LNCAP (cell line): ENCODE results near the gene NECTIN4.

ENCODE experiments used
- TF ChIP-seq, protein P1 (sequence below): fragments of 450-650 bp; IDR thresholded peaks from 2 replicates; pipeline ENCODE4 v1.5.1; 2017; ENCODE audit warnings: mild to moderate bottlenecking

NECTIN4 gene

DNA sequence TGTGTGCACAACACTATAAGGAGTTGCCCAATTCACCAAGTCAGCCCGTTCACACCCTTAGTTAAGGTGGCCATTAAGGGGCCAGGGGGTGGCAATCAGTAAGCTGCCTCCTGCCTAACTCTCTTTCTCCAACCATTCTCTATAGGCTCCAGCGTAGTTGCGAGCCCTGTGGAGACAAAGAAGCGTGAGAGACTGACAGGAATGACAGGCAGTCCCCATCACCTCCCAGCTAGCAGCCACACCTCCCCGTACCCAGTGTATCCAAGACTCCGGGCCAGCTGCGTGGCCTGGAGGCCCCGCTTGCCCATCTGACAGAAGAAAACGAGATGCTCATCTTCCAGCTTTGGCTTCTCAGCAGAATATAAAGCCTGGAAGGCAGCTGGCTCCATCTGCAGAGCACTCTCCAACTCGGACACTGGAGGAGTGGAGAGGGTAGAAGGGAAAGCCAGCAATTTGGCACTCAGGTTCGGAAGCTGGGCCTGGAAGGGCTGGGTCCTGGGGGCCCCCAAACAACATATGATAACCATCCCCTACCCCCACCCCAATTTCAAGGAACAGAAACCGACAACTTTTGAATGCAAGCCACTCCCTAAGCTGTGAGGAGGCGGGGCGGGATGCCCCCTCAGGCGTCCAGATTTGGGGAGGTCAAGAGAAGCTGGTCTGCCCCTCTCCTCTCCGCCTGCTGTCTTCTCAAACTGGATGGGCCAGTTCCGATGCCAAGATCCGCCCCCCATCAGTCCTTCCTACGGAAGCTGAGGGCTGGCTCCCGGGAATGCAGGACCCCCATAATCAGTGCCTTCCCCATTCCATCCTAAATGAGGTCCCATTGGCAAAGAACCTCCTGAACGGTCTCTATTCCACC lies 51.5 kb downstream of the NECTIN4 start:
- TF ChIP-seq, protein P1, sequence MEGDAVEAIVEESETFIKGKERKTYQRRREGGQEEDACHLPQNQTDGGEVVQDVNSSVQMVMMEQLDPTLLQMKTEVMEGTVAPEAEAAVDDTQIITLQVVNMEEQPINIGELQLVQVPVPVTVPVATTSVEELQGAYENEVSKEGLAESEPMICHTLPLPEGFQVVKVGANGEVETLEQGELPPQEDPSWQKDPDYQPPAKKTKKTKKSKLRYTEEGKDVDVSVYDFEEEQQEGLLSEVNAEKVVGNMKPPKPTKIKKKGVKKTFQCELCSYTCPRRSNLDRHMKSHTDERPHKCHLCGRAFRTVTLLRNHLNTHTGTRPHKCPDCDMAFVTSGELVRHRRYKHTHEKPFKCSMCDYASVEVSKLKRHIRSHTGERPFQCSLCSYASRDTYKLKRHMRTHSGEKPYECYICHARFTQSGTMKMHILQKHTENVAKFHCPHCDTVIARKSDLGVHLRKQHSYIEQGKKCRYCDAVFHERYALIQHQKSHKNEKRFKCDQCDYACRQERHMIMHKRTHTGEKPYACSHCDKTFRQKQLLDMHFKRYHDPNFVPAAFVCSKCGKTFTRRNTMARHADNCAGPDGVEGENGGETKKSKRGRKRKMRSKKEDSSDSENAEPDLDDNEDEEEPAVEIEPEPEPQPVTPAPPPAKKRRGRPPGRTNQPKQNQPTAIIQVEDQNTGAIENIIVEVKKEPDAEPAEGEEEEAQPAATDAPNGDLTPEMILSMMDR, result no peak

DNA sequence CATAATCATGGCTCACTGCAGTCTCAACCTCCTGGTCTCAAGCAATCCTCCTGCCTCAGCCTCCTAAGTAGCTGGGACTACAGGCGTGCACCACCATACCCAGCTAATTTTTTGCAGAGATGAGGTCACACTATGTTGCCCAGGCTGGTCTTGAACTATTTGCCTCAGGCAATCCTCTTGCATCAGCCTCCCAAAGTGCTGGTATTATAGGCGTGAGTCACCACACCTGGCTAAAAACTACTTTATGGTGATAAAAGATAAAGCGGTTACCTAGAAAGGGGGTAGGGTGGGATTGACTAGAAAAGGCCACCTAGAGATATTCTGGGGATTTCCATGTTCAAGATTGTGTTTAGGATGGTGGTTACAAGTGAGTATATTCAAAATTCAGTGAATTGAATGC lies 55.6 kb downstream of the NECTIN4 start:
- TF ChIP-seq, protein P1, result no peak

DNA sequence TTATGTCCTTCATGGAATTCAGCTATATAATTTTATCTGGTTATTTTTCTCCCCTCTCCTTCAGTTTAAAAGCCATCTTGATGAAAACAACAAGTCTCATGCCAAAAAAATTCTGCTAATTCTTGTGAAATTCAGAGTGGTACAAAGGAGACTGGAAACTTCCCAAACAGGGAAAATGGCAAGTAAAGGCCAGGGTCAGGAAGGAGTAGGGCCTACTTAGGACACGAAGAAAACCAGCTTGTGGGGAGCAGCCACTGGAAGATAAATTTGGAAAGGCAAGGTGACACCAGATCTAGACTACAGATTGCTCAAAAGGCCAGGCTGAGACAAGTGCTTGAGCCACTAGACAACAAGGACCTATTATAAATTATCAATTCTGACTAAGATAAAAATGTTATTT lies 56.9 kb downstream of the NECTIN4 start:
- TF ChIP-seq, protein P1, result no peak

DNA sequence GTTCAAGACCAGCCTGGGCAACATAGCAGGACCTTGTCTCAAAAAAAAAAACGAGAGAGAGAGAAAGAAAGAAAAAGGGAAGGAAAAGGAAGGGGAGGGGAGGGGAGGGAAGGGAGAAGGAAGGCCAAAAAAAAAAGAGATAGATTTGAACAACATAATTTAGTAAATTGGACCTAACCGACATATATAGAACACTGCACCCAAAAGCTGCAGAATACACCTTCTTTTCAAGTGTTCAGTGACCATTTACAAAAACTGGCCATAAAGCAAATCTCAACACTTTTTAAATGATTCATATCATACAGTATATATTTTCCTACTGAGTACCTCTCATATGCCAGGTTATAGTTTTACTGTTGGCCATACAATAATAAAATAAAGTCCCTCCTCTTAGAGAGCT lies 57.5 kb downstream of the NECTIN4 start:
- TF ChIP-seq, protein P1, result no peak

DNA sequence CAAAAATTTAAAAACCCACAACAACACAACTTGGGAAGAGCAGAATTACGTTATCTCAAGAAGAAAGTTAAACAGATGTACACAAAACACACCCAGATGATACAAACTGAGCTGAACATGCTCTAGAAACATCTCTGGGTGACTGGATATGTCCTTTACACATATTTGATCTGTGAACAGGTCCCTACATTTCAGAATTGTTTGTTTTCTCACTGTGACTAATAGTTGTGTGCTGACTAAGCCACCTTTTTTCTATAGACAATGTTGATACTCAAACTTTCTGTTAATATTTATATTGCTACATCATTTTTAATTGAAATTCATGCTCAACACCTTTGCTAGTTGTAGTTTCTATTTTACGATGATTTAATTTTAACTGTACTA lies 67.4 kb downstream of the NECTIN4 start:
- TF ChIP-seq, protein P1, result no peak

DNA sequence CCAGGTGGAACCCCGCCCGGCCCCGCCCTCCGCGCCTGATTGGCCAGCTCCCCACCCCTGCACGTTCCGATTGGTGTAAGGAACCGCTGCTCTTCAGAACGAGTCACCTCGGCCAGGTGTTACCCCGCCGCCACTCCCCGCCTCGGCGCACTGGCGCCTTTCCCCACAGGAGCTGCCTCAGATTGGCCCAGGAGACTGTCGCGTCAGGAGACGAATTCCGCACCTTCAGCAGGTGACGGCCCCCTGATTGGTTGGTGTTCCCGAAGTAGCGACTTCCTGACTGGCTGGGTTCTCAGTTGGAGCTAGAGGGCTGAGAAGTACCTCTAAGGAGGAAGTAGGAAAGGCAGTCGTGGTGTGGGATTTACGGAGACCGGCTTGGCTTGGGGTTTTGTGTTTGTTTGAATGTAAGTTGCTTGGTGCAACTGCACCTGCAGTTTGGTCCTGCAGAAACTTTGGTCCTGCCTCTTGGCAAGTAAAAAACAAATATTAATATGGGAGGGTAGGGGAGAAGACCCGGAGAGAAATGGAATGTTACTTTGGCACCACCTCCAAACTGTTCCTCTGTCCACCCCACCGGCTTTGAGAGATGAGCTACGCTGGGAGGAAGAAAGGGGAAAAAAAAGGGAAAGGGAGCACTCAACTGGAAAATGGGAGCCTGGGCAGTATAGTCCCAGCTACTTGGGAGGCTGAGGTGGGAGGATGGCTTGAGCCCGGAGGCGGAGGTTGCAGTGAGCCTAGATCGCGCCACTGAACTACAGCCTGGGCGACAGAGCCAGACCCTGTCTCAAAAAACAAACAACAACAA lies 68.0 kb downstream of the NECTIN4 start:
- TF ChIP-seq, protein P1, result no peak
